Articular chondrocyte of knee joint (primary cell): ENCODE measurements around the gene ATL2. TPM values are rescaled to one million over a fixed set of nuclear protein-coding genes. Genes with fewer than 3 reads are reported as not detected.

ENCODE experiments used
- total RNA-seq: library from RNA; depleted of rRNA; stranded (reverse); fragments of >200 nt; gene quantifications from 2 replicates; pipeline ENCODE4 v1.2.3, GENCODE V29; 2012

ATL2 gene
- total RNA-seq = 39.1 and 44.0 TPM in 2 replicates

DNA sequence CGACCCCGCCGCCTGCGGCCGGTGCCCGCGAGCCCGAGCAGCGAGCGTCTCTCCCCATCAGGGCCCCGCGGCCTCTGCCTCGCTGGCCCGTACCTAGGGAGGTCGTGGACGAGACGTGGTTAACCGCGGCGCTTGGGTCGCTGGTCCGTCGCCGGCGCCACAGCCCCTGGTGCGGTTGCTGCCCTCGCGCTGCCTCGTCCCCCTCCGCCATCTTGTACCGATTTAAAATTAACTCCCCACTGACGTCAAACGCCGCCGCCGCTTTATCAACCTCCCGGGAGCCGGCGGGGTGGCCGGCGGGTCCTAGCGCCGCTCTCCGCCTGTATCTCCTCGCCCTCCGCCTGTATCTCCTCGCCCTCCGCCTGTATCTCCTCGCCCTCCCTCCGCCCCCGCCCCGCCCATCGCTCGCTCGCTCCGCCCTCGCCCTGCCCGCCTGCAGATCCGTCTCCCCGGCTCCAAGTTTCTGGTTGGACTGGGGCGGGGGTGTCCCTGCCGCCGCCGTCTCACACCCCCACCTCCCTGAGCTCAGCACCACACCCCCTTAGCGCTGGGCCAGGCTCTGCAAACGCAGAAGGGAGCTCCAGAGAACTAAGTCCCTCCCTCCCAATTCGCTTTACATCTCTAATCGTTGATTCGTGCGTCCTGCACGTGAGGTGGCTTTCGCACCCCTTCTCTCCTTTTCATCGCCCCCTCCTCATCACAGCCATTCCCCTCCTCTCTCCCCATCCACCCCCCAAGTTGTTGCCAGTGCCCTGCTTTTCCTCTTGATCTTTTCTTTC is at the start of gene ATL2:
TSS of gene ATL2 (minus strand) at position 224 of the 779 bp plus-strand sequence. CDS start at position 211, 13 bp downstream.

Other genes with a start within 250 kb of the ATL2 start
- gene HNRNPLL, start 225.7 kb upstream of the ATL2 start, total RNA-seq = 55.3 and 63.6 TPM in 2 replicates